Stimulated activated CD4-positive, alpha-beta T cell treated with anti-CD3 and anti-CD28 coated beads, Interleukin-2, amount 100 ng/mL, for 24 hours (primary cell): ENCODE measurements around the gene NDE1.
"Not testable (repeated sequence)": the region's sequence is repeated elsewhere in the genome, so short reads cannot be mapped to it uniquely, and the experiment has no call there.

Experiments used
- DNase-seq, 2 donors: peaks; one replicate each; pipeline ENCODE4 v3.0.0-alpha.2; 2020

Gene NDE1

GRCh38 chr16:15650019-15650697 lies at the start of gene NDE1:
TSS of gene NDE1 (plus strand) at chr16:15650245. CDS start at chr16:15664779, 14,534 bp downstream.
- peak; percentile 89 to 90 for DNase-seq

GRCh38 chr16:15601212-15601879 lies 48.7 kb upstream of the NDE1 start:
- DNase-seq: no peak

- no peak for DNase-seq
Measured at GRCh38 chr16:15602285-15603044, 47.6 kb upstream of the NDE1 start.

- no peak for DNase-seq
Measured at GRCh38 chr16:15604460-15605440, 45.3 kb upstream of the NDE1 start.

GRCh38 chr16:15605839-15606517 lies 44.1 kb upstream of the NDE1 start:
- DNase-seq: no peak

- DNase-seq: no peak
Measured at GRCh38 chr16:15606518-15607220, 43.4 kb upstream of the NDE1 start.

- DNase-seq: not testable (repeated sequence)
Measured at GRCh38 chr16:15607221-15607699, 42.8 kb upstream of the NDE1 start.

- DNase-seq: no peak
Measured at GRCh38 chr16:15607700-15608396, 42.2 kb upstream of the NDE1 start.

GRCh38 chr16:15608398-15609285 lies 41.4 kb upstream of the NDE1 start:
- no peak for DNase-seq

GRCh38 chr16:15609286-15609649 lies 40.8 kb upstream of the NDE1 start:
- no peak for DNase-seq

- DNase-seq: no peak
Measured at GRCh38 chr16:15610369-15610871, 39.6 kb upstream of the NDE1 start.

- no peak for DNase-seq
Measured at GRCh38 chr16:15611610-15612009, 38.4 kb upstream of the NDE1 start.

GRCh38 chr16:15613676-15614075 lies 36.4 kb upstream of the NDE1 start:
- no peak for DNase-seq

GRCh38 chr16:15616012-15616411 lies 34.0 kb upstream of the NDE1 start:
- no peak for DNase-seq

GRCh38 chr16:15616475-15617165 lies 33.4 kb upstream of the NDE1 start:
- no peak for DNase-seq

GRCh38 chr16:15617901-15618300 lies 32.1 kb upstream of the NDE1 start:
- no peak for DNase-seq

- DNase-seq: no peak
Measured at GRCh38 chr16:15618392-15618791, 31.7 kb upstream of the NDE1 start.

- DNase-seq: no peak
Measured at GRCh38 chr16:15620611-15621195, 29.3 kb upstream of the NDE1 start.
